ENCODE measurements around the gene CACNG6.

CACNG6 gene

GRCh38 chr19:54045771-54046170 lies 54.3 kb downstream of the CACNG6 start:
- DNase-seq (ENCODE audit: low spot score) = no peak

GRCh38 chr19:54047616-54048015 lies 56.2 kb downstream of the CACNG6 start:
- DNase-seq (ENCODE audit: low spot score) = no peak

All from hematopoietic multipotent progenitor cell treated with erythropoietin and hydrocortisone succinate and interleukin-3 and kit ligand, for 17 days (in vitro differentiated cells).